Upper lobe of left lung (tissue), 4 donors: ENCODE data around the gene ZNF512B.

ENCODE experiments used
- POLR2A ChIP-seq, 4 donors: fragments of 450-650 bp; IDR thresholded peaks; one replicate each; pipeline ENCODE4 v1.5.1; 2016 to 2017; ENCODE audit warnings: antibody characterized with exemption in 4 of 4, mild to moderate bottlenecking in 2 of 4
- POLR2AphosphoS5 ChIP-seq, 2 donors: sonication (generic); formaldehyde crosslinking; IDR thresholded peaks; one replicate each; pipeline ENCODE4 v1.5.1; 2017; ENCODE audit warnings: antibody characterized with exemption in 2 of 2
- TF ChIP-seq, protein P1 (sequence below), 6 experiments: fragments of 450-650 bp in 4 of 6; fragments of 200-600 bp in 2 of 6; sonication (generic) in 2 of 6; IDR thresholded peaks; one replicate each; pipeline ENCODE4 v1.5.1; 2016 to 2019; ENCODE audit warnings: antibody characterized with exemption in 6 of 6

DNA sequence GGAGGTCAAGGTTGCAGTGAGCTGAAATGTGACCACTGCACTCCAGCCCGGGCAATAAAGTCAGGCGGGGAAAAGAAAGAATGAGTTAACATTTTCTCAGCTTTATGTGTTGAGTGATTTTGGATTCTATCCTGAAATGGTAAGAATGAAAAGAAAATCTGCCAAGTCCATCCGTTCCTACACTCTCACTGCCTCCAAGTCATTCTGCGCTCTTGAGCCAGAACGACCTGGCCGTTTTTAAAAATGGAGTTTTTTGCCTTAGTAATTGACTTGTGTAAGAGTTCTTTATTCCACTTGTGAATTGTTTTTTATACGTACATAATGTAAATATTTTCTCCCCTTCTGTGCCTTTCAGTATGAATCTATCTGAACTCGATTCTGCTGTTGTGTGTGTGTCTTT is 46.1 kb downstream of the ZNF512B start:
- TF ChIP-seq, protein P1, sequence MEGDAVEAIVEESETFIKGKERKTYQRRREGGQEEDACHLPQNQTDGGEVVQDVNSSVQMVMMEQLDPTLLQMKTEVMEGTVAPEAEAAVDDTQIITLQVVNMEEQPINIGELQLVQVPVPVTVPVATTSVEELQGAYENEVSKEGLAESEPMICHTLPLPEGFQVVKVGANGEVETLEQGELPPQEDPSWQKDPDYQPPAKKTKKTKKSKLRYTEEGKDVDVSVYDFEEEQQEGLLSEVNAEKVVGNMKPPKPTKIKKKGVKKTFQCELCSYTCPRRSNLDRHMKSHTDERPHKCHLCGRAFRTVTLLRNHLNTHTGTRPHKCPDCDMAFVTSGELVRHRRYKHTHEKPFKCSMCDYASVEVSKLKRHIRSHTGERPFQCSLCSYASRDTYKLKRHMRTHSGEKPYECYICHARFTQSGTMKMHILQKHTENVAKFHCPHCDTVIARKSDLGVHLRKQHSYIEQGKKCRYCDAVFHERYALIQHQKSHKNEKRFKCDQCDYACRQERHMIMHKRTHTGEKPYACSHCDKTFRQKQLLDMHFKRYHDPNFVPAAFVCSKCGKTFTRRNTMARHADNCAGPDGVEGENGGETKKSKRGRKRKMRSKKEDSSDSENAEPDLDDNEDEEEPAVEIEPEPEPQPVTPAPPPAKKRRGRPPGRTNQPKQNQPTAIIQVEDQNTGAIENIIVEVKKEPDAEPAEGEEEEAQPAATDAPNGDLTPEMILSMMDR (IDR thresholded peaks at IDR 0.05): no peak
- TF ChIP-seq POLR2AphosphoS5 (IDR thresholded peaks at IDR 0.05) (no peak), POLR2A (IDR thresholded peaks at IDR 0.05) (no peak)
